HG03045 (cell line): Measurements from ENCODE around the gene ST3GAL4.

Experiments
- ATAC-seq: cut with Tn5 transposase; IDR thresholded peaks from one replicate; pipeline ENCODE4 v1.9.1; 2021; ENCODE audit warnings: mild to moderate bottlenecking, moderate library complexity; ENCODE audit not compliant: unreplicated experiment

Gene ST3GAL4

GRCh38 chr11:126405374-126405773, 49.9 kb downstream of the ST3GAL4 start:
- no peak for ATAC-seq

GRCh38 chr11:126405906-126406305, 50.4 kb downstream of the ST3GAL4 start:
- no peak for ATAC-seq

- ATAC-seq: no peak
Measured at GRCh38 chr11:126406368-126406767, 50.9 kb downstream of the ST3GAL4 start.

- no peak for ATAC-seq
Measured at GRCh38 chr11:126407101-126407521, 51.6 kb downstream of the ST3GAL4 start.

- ATAC-seq: no peak
Measured at GRCh38 chr11:126407682-126408288, 52.3 kb downstream of the ST3GAL4 start.

- no peak for ATAC-seq
Measured at GRCh38 chr11:126408496-126408895, 53.0 kb downstream of the ST3GAL4 start.

- no peak for ATAC-seq
Measured at GRCh38 chr11:126408901-126409619, 53.6 kb downstream of the ST3GAL4 start.

- ATAC-seq: no peak
Measured at GRCh38 chr11:126409620-126409985, 54.1 kb downstream of the ST3GAL4 start.

GRCh38 chr11:126410649-126411048, 55.2 kb downstream of the ST3GAL4 start:
- ATAC-seq: no peak

- ATAC-seq: no peak
Measured at GRCh38 chr11:126411971-126412381, 56.5 kb downstream of the ST3GAL4 start.

GRCh38 chr11:126413426-126413825, 57.9 kb downstream of the ST3GAL4 start:
- no peak for ATAC-seq

GRCh38 chr11:126413843-126414405, 58.4 kb downstream of the ST3GAL4 start:
- no peak for ATAC-seq

GRCh38 chr11:126414615-126415014, 59.1 kb downstream of the ST3GAL4 start:
- ATAC-seq: no peak

- ATAC-seq: no peak
Measured at GRCh38 chr11:126415128-126415527, 59.6 kb downstream of the ST3GAL4 start.

- no peak for ATAC-seq
Measured at GRCh38 chr11:126415669-126416420, 60.4 kb downstream of the ST3GAL4 start.

GRCh38 chr11:126416542-126417090, 61.1 kb downstream of the ST3GAL4 start:
- peak; percentile 91 for ATAC-seq

- no peak for ATAC-seq
Measured at GRCh38 chr11:126417091-126417862, 61.8 kb downstream of the ST3GAL4 start.

- no peak for ATAC-seq
Measured at GRCh38 chr11:126418887-126419286, 63.4 kb downstream of the ST3GAL4 start.

GRCh38 chr11:126419801-126420697, 64.6 kb downstream of the ST3GAL4 start:
- peak; percentile 51 for ATAC-seq
